ENCODE measurements around the gene NKD1.

Gene NKD1

GRCh38 chr16:50616386-50616785 is 68.2 kb downstream of the NKD1 start:
- no peak for DNase-seq

DNA sequence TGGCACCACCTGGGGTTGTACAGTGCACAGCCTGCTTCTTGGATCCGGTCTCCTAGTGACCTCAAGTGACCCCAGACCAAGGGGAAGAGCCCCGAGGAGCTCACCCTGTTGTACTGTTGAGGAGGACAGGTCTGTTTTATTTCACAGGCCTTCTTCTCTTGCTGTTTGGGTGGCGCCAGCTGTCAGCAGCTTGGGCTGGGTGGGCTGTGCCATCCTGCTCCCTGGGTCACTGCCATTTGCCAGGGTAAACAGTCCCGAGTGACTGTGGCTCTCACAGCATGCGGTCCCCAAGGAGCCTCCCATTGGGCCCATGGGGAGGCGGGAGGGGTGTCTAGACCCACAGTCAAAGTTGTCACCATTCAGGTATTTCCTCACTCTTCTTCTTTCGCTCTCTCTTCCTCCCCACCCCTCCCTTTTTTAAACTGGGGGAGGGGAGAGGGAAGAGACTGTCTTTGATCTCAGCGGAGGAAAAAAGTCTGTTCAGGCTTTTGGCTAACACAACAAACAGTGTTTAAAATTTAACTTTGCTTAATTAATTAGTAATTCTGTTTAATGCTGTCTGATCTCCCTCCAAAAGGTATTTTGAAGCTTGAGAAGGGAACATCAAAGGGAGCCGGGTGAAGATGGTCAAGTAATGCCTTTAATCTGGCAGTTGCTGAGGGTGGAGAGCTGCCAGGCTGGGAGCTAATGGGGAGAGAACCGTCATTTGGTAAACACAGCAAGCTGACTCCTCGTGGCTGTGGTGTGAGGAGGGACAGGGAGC is 68.9 kb downstream of the NKD1 start:
- no peak for DNase-seq

- no peak for DNase-seq
These were observed 69.5 kb downstream of the NKD1 start for GRCh38 chr16:50617646-50618184.

DNA sequence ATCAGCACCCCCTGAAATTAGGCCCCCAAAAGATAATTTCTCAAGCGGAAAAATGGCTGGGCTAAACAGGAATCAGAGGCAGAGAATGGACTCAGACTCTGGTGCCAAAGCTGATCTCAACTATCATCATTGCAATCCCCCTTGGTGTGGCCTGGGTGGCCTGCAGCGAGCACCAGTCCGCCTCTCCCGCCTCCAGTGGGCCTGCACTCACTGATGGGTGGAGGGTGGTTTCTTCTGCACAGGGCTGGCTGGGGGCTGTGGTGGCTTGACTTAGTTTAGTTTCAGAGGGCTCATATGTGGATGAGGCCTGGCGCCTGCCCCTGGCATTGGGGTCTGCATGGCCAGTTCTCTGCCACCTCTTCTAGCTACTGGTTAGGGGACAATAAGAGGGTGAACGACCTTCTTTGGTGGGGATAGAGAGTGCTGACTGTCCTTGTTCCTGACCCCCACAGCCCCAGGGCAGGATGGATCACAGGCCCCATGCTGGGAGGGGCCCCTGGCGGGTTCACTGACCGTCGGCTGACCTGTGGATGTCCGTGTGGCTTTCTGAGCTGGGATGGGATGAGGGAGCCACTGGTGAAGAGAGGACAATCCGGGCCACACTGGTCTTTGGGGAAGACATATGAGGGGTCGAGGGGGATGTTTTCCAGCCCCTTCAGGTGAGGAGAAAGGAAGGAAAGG is 70.2 kb downstream of the NKD1 start:
- no peak for DNase-seq

DNA sequence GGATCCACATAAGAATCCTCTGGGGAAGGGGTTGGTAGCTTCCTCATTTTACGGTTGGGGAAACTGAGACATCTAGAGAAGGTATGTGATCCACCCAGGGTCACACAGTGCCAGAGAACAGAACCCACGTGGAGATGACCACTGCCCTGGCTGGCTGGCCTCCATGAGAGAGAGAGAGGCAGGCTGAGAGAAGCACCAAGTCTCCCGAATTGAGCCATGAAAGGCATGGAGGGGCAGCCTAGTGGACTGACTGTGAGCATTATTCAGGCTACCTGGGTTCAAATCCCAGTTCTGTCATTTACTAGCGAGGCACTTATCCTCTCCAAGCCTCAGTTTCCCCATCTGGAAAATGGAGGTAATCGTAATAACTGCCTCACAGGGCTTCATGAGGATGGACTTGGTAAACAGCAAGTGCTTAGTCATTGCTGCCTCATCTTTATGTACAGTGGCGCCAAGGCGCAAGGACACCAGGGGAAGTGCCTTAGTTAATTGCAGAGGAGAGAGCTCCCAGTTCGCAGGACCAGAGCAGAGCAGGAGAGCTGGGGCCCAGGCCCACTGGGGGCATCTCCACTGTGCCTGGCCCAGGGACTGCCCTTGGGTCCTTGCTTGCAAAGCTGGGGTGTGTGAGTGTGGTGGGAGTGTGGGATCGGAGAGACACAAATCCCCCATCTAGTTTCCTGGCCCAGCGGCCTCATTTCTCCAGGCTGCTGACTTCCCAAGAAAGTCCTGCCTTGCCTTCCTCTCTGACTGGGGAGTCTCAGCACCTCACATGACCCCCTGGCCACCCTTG is 71.7 kb downstream of the NKD1 start:
- no peak for DNase-seq

- no peak for DNase-seq
These were observed 72.7 kb downstream of the NKD1 start for GRCh38 chr16:50620646-50621451.

- DNase-seq: no peak
These were observed 73.2 kb downstream of the NKD1 start for GRCh38 chr16:50621452-50621792.

DNA sequence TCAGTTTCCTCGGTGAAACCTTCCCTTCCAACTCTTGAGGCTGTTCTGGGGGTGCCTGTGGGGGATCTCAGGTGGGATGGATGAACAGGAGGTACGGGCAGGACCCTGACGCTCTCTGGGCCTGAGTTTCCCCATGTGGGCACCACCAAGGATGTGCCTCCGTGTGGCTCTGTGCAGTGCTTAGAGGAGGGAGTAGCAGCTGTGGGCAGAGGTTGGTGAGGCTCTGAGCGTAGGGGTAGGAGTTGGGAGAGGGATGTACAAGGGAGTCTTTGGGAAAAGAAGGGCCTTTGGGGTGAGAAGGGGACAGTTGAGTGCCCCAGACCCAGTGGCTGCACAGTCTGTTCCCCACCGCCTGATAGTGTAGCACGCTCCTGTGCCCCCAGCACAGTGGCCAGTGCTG is 73.8 kb downstream of the NKD1 start:
- no peak for DNase-seq

GRCh38 chr16:50622643-50623369 is 74.6 kb downstream of the NKD1 start:
- DNase-seq: no peak

DNA sequence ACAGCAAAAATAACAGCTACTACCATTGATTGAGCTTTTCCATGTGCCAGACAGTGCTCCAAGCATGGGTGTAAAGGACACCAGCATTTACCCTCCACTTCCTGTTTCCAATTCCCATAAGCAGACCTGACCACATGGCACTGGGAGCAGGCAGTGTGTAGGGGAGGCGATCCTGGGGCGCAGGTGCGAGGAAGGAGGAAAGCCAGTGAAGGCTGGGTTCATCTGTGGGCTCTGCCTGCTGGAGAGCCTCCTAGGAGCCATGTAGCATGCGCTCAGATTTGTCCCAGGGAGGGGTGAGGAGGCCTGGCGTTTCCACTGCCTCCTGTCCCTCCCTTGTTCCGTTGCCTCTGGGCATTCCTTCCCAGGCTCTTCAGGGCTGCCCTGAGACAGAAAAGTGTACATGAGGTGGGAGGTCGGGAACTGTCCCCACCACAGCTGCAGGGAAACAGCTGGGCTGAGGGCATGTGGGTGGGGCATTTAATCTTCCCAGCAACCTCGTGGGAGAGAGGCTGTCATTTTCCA is 76.3 kb downstream of the NKD1 start:
- DNase-seq: no peak

- DNase-seq: no peak
These were observed 77.2 kb downstream of the NKD1 start for GRCh38 chr16:50625374-50625773.

DNA sequence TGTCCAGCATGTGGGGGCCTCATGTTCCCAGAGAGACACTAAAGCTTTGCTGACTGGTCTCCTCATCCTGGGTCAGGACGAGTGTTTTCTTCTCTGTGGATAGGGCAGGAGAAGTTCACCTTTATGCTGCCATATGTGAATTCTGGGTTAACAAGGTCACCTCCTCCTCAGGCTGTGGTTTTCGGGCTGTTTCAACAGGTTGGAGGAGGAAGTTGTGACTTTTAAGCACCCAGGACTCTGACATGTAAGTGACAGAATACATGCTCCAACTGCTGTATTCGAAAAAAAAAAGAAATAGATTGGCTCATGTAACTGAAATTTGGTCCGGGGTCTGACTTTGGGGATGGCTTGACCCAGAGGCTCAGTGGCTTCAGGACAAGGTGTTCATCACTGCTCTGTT is 78.7 kb downstream of the NKD1 start:
- no peak for DNase-seq

GRCh38 chr16:50627419-50627818 is 79.2 kb downstream of the NKD1 start:
- no peak for DNase-seq

- no peak for DNase-seq
These were observed 80.1 kb downstream of the NKD1 start for GRCh38 chr16:50628156-50628802.

- no peak for DNase-seq
These were observed 81.1 kb downstream of the NKD1 start for GRCh38 chr16:50629334-50629733.

- no peak for DNase-seq
These were observed 82.3 kb downstream of the NKD1 start for GRCh38 chr16:50630394-50631020.

- no peak for DNase-seq
These were observed 83.2 kb downstream of the NKD1 start for GRCh38 chr16:50631249-50631984.

DNA sequence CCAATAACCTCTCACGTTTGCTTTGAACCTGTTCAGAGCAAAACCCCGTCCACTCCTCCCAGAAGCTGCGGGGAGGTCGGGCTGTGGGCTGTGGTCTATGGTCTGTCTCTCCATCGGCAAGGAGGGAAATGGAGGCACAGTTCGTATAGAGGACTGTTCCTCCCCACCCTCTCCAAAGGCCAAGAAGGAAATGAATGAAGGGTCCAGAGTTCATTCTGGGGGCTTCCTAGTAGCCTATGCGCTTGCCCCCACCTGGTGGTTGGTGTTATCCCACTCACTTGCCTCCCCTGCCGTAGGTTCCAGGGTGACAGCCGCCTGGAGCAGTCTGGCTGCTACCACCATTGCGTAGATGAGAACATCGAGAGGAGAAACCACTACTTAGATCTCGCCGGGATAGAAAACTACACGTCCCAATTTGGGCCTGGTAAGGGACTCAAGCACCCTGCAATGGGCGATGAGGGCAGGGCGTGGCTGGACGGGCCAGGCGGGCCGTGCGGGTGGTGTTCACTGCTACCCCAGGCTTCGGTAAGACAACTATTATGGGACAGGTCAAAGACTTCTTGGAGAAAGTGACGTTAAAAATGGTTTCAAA is 83.9 kb downstream of the NKD1 start:
- DNase-seq: no peak

DNA sequence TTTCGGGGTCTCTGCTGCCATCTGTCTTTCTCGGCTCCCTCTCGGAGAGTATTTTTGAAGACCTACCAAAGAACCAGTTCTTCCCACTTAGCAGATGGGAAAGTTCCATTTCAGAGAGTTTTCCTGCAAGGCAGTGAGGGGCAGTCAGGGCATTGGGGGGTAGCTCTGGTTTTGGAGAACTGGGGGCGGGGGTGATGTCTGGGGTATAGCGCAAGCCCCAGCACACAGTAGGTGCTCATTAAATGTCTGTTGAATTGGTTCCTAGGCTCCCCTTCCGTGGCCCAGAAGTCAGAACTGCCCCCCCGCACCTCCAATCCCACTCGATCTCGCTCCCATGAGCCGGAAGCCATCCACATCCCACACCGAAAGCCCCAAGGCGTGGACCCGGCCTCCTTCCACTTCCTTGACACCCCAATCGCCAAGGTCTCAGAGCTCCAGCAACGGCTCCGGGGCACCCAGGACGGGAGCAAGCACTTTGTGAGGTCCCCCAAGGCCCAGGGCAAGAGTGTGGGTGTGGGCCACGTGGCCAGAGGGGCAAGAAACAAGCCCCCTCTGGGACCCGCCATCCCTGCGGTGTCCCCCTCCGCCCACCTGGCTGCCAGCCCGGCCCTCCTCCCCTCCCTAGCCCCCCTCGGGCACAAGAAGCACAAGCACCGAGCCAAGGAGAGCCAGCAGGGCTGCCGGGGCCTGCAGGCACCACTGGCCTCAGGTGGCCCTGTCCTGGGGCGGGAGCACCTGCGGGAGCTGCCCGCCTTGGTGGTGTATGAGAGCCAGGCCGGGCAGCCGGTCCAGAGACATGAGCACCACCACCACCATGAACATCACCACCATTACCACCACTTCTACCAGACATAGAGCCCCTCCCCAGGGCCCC is 85.0 kb downstream of the NKD1 start:
- no peak for DNase-seq

Data from cortex of kidney (tissue), 1 donor.